H1 (cell line): ENCODE measurements around the gene SGCE. TPM values are rescaled to one million over a fixed set of nuclear protein-coding genes. Genes with fewer than 3 reads are reported as not detected.

Experiments used
- CTCF ChIA-PET: fragments of 300-600 bp; sonication (Branson Sonifier 250); formaldehyde crosslinking; loops from one replicate; lab custom pipeline; 2021; ENCODE audit not compliant: partially characterized antibody; lab: Charles Lee
- POLR2A ChIA-PET: fragments of 300-600 bp; sonication (Branson Sonifier 250); formaldehyde crosslinking; loops from one replicate; lab custom pipeline; 2021; ENCODE audit warnings: inconsistent platforms; ENCODE audit not compliant: partially characterized antibody; lab: Charles Lee
- DNase-seq, 2 experiments: peaks; one replicate each; pipeline versions ENCODE4 v3.0.0 to v3.0.0-alpha.2; 2010 to 2022; ENCODE audit warnings: low spot score in 2 of 2, low read depth in 1 of 2, mixed read lengths in 1 of 2
- FAIRE-seq: peaks from 2 replicates; lab custom pipeline; 2011; peaks lifted over from hg19 to GRCh38; lab: Jason Lieb, UNC
- H2AFZ ChIP-seq: 2 replicates; pipeline ENCODE4 v1.8.1; 2012; ENCODE audit warnings: low read length, inconsistent platforms
- H2AK5ac ChIP-seq: 2 replicates; pipeline ENCODE4 v1.6.1; 2013; ENCODE audit warnings: low read depth, low read length
- H2BK120ac ChIP-seq: replicated peaks from 2 replicates; pipeline ENCODE3; 2013; ENCODE audit warnings: low read depth, low read length, inconsistent platforms
- H2BK12ac ChIP-seq: 2 replicates; pipeline ENCODE4 v1.6.1; 2013; ENCODE audit warnings: low read depth, low read length
- H2BK15ac ChIP-seq: 2 replicates; pipeline ENCODE4 v1.6.1; 2013; ENCODE audit warnings: low read length
- H2BK20ac ChIP-seq: 2 replicates; pipeline ENCODE4 v1.6.1; 2013; ENCODE audit warnings: low read length
- H2BK5ac ChIP-seq: 2 replicates; pipeline ENCODE4 v1.6.1; 2013; ENCODE audit warnings: low read depth, low read length
- H3K14ac ChIP-seq: 2 replicates; pipeline ENCODE4 v1.6.1; 2013; ENCODE audit warnings: inconsistent platforms; ENCODE audit not compliant: insufficient read length
- H3K18ac ChIP-seq: 2 replicates; pipeline ENCODE4 v1.6.1; 2013; ENCODE audit warnings: low read length; ENCODE audit errors: extremely low read depth
- H3K23ac ChIP-seq: 2 replicates; pipeline ENCODE4 v1.6.1; 2013; ENCODE audit warnings: inconsistent platforms; ENCODE audit not compliant: insufficient read length
- H3K23me2 ChIP-seq: 2 replicates; pipeline ENCODE4 v1.6.1; 2013; ENCODE audit warnings: low read depth, low read length
- H3K27ac ChIP-seq: 2 replicates; pipeline ENCODE4 v1.6.1; 2011; ENCODE audit warnings: low read depth, low read length, inconsistent platforms
- H3K27me3 ChIP-seq, 4 experiments: replicated peaks in 1 of 4; 1 replicate in 1 of 4; 2 replicates in 3 of 4; pipeline versions ENCODE4 v1.6.1 to v1.8.1; 2011 to 2013; ENCODE audit warnings: low read length in 3 of 4, mild to moderate bottlenecking in 3 of 4, inconsistent platforms in 2 of 4, mixed read lengths in 2 of 4, moderate library complexity in 1 of 4; ENCODE audit not compliant: control insufficient read depth in 3 of 4, insufficient read depth in 3 of 4; ENCODE audit errors: extremely low read depth in 1 of 4
- H3K36me3 ChIP-seq, 4 experiments: 2 replicates each; pipeline versions ENCODE4 v1.6.1 to v1.8.1; 2011 to 2013; ENCODE audit warnings: mild to moderate bottlenecking in 4 of 4, low read length in 3 of 4, moderate library complexity in 2 of 4, control low read depth in 1 of 4, inconsistent platforms in 1 of 4; ENCODE audit not compliant: insufficient read depth in 4 of 4, control insufficient read depth in 2 of 4
- H3K4ac ChIP-seq: replicated peaks from 2 replicates; pipeline ENCODE3; 2013; ENCODE audit warnings: low read length, low read depth, mixed read lengths, inconsistent platforms; ENCODE audit not compliant: insufficient read length
- H3K4me1 ChIP-seq, 4 experiments: replicated peaks in 1 of 4; 1 replicate in 1 of 4; 2 replicates in 3 of 4; pipeline versions ENCODE4 v1.6.1 to v1.8.1; 2011 to 2013; ENCODE audit warnings: low read length in 3 of 4, inconsistent platforms in 2 of 4, mixed read lengths in 1 of 4; ENCODE audit not compliant: insufficient read depth in 4 of 4, control insufficient read depth in 3 of 4
- H3K4me2 ChIP-seq, 2 experiments: 2 replicates each; pipeline versions ENCODE4 v1.6.1 to v1.8.1; 2011 to 2013; ENCODE audit warnings: low read depth in 2 of 2, low read length in 2 of 2, control low read depth in 1 of 2, inconsistent platforms in 1 of 2, mild to moderate bottlenecking in 1 of 2; ENCODE audit not compliant: insufficient read depth in 1 of 2
- H3K4me3 ChIP-seq, 4 experiments: fragments of 200-600, 300-600 bp in 1 of 4; sonication (generic), shearing (Covaris generic), sonication (Bioruptor Twin) in 1 of 4; 2 replicates each; pipeline versions ENCODE4 v1.5.1 to v1.8.1; 2011 to 2016; ENCODE audit warnings: low read length in 4 of 4, low read depth in 3 of 4, control low read depth in 2 of 4, inconsistent platforms in 2 of 4, mild to moderate bottlenecking in 2 of 4, mixed read lengths in 1 of 4, moderate library complexity in 1 of 4; ENCODE audit not compliant: insufficient read depth in 2 of 4; ENCODE audit errors: extremely low read depth in 1 of 4
- H3K56ac ChIP-seq: replicated peaks from 2 replicates; pipeline ENCODE3; 2013; ENCODE audit warnings: low read depth, mild to moderate bottlenecking, mixed read lengths, low read length, inconsistent platforms; ENCODE audit not compliant: insufficient read length
- H3K79me1 ChIP-seq: 2 replicates; pipeline ENCODE4 v1.6.1; 2013; ENCODE audit warnings: low read depth, low read length, control low read depth
- H3K79me2 ChIP-seq, 2 experiments: 2 replicates each; pipeline versions ENCODE4 v1.6.1 to v1.8.1; 2012 to 2013; ENCODE audit warnings: low read length in 2 of 2, mild to moderate bottlenecking in 2 of 2, inconsistent platforms in 1 of 2; ENCODE audit not compliant: insufficient read depth in 2 of 2, control insufficient read depth in 1 of 2
- H3K9ac ChIP-seq, 4 experiments: replicated peaks in 1 of 4; 1 replicate in 1 of 4; 2 replicates in 3 of 4; pipeline versions ENCODE4 v1.6.1 to v1.8.1; 2011 to 2013; ENCODE audit warnings: low read depth in 3 of 4, low read length in 3 of 4, control low read depth in 2 of 4, mild to moderate bottlenecking in 2 of 4, moderate library complexity in 2 of 4, inconsistent platforms in 1 of 4; ENCODE audit errors: extremely low read depth in 1 of 4
- H3K9me3 ChIP-seq, 2 experiments: 2 replicates each; pipeline versions ENCODE4 v1.6.1 to v1.8.1; 2012 to 2013; ENCODE audit warnings: mild to moderate bottlenecking in 2 of 2, moderate library complexity in 2 of 2, control low read depth in 1 of 2, inconsistent platforms in 1 of 2, low read depth in 1 of 2, low read length in 1 of 2, mixed read lengths in 1 of 2; ENCODE audit not compliant: insufficient read depth in 2 of 2
- H4K20me1 ChIP-seq, 2 experiments: replicated peaks in 1 of 2; 2 replicates each; pipeline versions ENCODE3 to v1.8.1; 2011 to 2013; ENCODE audit warnings: inconsistent platforms in 2 of 2, low read length in 2 of 2, mild to moderate bottlenecking in 1 of 2; ENCODE audit not compliant: insufficient read depth in 2 of 2, control insufficient read depth in 1 of 2
- H4K5ac ChIP-seq: 2 replicates; pipeline ENCODE4 v1.6.1; 2013; ENCODE audit warnings: low read length, low read depth, mixed read lengths, inconsistent platforms; ENCODE audit not compliant: insufficient read length
- H4K8ac ChIP-seq: 2 replicates; pipeline ENCODE4 v1.8.0; 2013; ENCODE audit warnings: mild to moderate bottlenecking, moderate library complexity, low read length, inconsistent platforms; ENCODE audit not compliant: insufficient read depth; ENCODE audit errors: extremely low read depth
- H4K91ac ChIP-seq: replicated peaks from 2 replicates; pipeline ENCODE3; 2013; ENCODE audit warnings: low read length, mixed read lengths, inconsistent platforms; ENCODE audit not compliant: insufficient read length
- CHD2 ChIP-seq: IDR thresholded peaks from 2 replicates; pipeline ENCODE4 v1.6.1; 2012; ENCODE audit warnings: low read length, improper control_type of control experiment
- CREB1 ChIP-seq: IDR thresholded peaks from 2 replicates; pipeline ENCODE4 v1.6.1; 2012; ENCODE audit warnings: inconsistent platforms
- FOSL1 ChIP-seq: IDR thresholded peaks from 2 replicates; pipeline ENCODE4 v1.6.1; 2011; ENCODE audit warnings: mild to moderate bottlenecking, low read depth, low read length, moderate library complexity; ENCODE audit not compliant: insufficient read depth
- HDAC6 ChIP-seq: IDR thresholded peaks from one replicate; pipeline ENCODE4 v1.7.1; 2012; ENCODE audit warnings: low read depth, mild to moderate bottlenecking, inconsistent platforms, low read length, moderate library complexity
- JUN ChIP-seq: IDR thresholded peaks from 2 replicates; pipeline ENCODE4 v1.6.1; 2011; ENCODE audit warnings: low read depth, mild to moderate bottlenecking, improper control_type of control experiment, low read length
- JUND ChIP-seq: IDR thresholded peaks from 2 replicates; pipeline ENCODE4 v1.6.1; 2011; ENCODE audit warnings: mild to moderate bottlenecking, improper control_type of control experiment, low read length
- KDM1A ChIP-seq: fragments of 200-600, 300-600 bp; sonication (generic); IDR thresholded peaks from 2 replicates; pipeline ENCODE4 v1.7.1; 2016; ENCODE audit warnings: mild to moderate bottlenecking, low read length, borderline replicate concordance
- KDM4A ChIP-seq: IDR thresholded peaks from one replicate; pipeline ENCODE4 v1.7.1; 2012; ENCODE audit warnings: low read depth, mild to moderate bottlenecking, moderate library complexity, low read length, inconsistent platforms; ENCODE audit not compliant: severe bottlenecking
- POLR2A ChIP-seq, 2 experiments: IDR thresholded peaks; 1 replicate in 1 of 2; 2 replicates in 1 of 2; pipeline ENCODE4 v1.6.1; 2011; ENCODE audit warnings: low read depth in 2 of 2, low read length in 2 of 2, mild to moderate bottlenecking in 2 of 2; ENCODE audit errors: control extremely low read depth in 1 of 2
- POLR2AphosphoS5 ChIP-seq: IDR thresholded peaks from 2 replicates; pipeline ENCODE4 v1.6.1; 2011; ENCODE audit warnings: low read depth, low read length
- RAD21 ChIP-seq, 2 experiments: IDR thresholded peaks in 1 of 2; conservative IDR thresholded peaks in 1 of 2; 2 replicates each; pipeline ENCODE4 v1.6.1; 2011; ENCODE audit warnings: low read depth in 2 of 2, low read length in 2 of 2, improper control_type of control experiment in 1 of 2, inconsistent platforms in 1 of 2, mild to moderate bottlenecking in 1 of 2, moderate library complexity in 1 of 2
- RNF2 ChIP-seq: fragments of 200-900, 300-1000 bp; sonication (generic); IDR thresholded peaks from 2 replicates; pipeline ENCODE4 v1.7.1; 2016; ENCODE audit warnings: borderline replicate concordance, low read depth, mild to moderate bottlenecking, antibody characterized with exemption, low read length; ENCODE audit not compliant: poor library complexity, severe bottlenecking; ENCODE audit errors: missing control alignments
- SAP30 ChIP-seq: fragments of 300-600 bp; sonication (generic); IDR thresholded peaks from 2 replicates; pipeline ENCODE4 v1.7.1; 2012; ENCODE audit warnings: low read length, moderate library complexity, mild to moderate bottlenecking, inconsistent platforms; ENCODE audit not compliant: insufficient read depth, insufficient replicate concordance
- SIRT6 ChIP-seq: IDR thresholded peaks from one replicate; pipeline ENCODE4 v1.7.1; 2012; ENCODE audit warnings: low read length, inconsistent platforms
- SP4 ChIP-seq: IDR thresholded peaks from 2 replicates; pipeline ENCODE4 v1.6.1; 2012; ENCODE audit warnings: low read length, inconsistent platforms
- TAF7 ChIP-seq: optimal IDR thresholded peaks from 2 replicates; pipeline ENCODE3; 2011; ENCODE audit warnings: low read depth, mild to moderate bottlenecking, inconsistent platforms, low read length, moderate library complexity, borderline replicate concordance
- polyA plus RNA-seq, 7 experiments: library from polyadenylated mRNA; depleted of rRNA in 3 of 7; stranded (reverse) in 5 of 7; unstranded in 2 of 7; fragments of >200 nt in 5 of 7; fragments of 200-250 nt in 2 of 7; gene quantifications; 1 replicate in 5 of 7; 2 replicates in 1 of 7; 4 replicates in 1 of 7; pipeline versions ENCODE4 v1.2.1 to v1.2.3, GENCODE V29; 2011 to 2013; ENCODE audit warnings: missing spikeins in 2 of 7, mixed read lengths in 2 of 7
- total RNA-seq: library from RNA; stranded (reverse); fragmentation: NEBNext Ultra II Directional; extraction: Animal tissue kit (Norgen Biotek cat#: 25700); gene quantifications from 2 replicates; pipeline ENCODE4 v1.2.1, GENCODE V29; 2021

The SGCE gene
- total and polyA plus RNA-seq, 2 of the 8 experiments (the other 6 are each of a cell fraction or from before 2014, with no cell fraction given) = 12.8 to 25.0 TPM

- Histone ChIP-seq H2BK120ac (no peak overlapping the region), H3K9me3 (no peaks in the 10 kb centered on the region), H3K23me2 (no peaks in the 10 kb centered on the region), H4K5ac (no peak overlapping the region), H2BK12ac (no peak overlapping the region), H3K4me2 (no peak overlapping the region), H3K27me3 (no peaks in the 10 kb centered on the region), H2AK5ac (no peak overlapping the region), H3K18ac (no peak overlapping the region), H4K8ac (no peak overlapping the region), H3K4me3 (no peak overlapping the region), H3K4me1 (no peaks in the 10 kb centered on the region), H2BK15ac (no peak overlapping the region), H2BK5ac (no peak overlapping the region), H3K4ac (no peak overlapping the region), H2AFZ (no peak overlapping the region), H3K79me2 (no peaks in the 10 kb centered on the region), H3K56ac (no peak overlapping the region), H4K91ac (no peak overlapping the region), H3K9ac (no peak overlapping the region), H3K14ac (no peak overlapping the region), H3K23ac (no peak overlapping the region), H3K27ac (no peak overlapping the region), H3K36me3 (0 out of 8 replicates have a peak, but pooled peaks cover 0 to 2% (median 0%) of the 10 kb centered on the region in 4 experiments), H2BK20ac (no peak overlapping the region), H4K20me1 (no peaks in the 10 kb centered on the region), H3K79me1 (no peaks in the 10 kb centered on the region)
- ChIA-PET CTCF (no interaction called here), POLR2A (no interaction called here)
- no peak for TF ChIP-seq SAP30
- no peak for TF ChIP-seq CHD2
- no peak for TF ChIP-seq SP4
- no peak for TF ChIP-seq RNF2
- no peak for TF ChIP-seq JUN
- no peak for TF ChIP-seq JUND
- TF ChIP-seq POLR2A (IDR thresholded peaks at IDR 0.05; ENCODE audit: control extremely low read depth in 1 of 2, low read depth in 2 of 2, low read length in 2 of 2) = no peak
- no peak for TF ChIP-seq HDAC6
- TF ChIP-seq CREB1 = no peak
- TF ChIP-seq KDM1A = no peak
- no peak for TF ChIP-seq KDM4A
- TF ChIP-seq FOSL1 = no peak
- no peak for TF ChIP-seq RAD21 (IDR thresholded peaks at IDR 0.05 in 1 of 2, conservative IDR thresholded peaks at IDR 0.05 in 1 of 2; ENCODE audit: low read depth in 2 of 2, low read length in 2 of 2)
- TF ChIP-seq TAF7 = no peak
- TF ChIP-seq SIRT6 = no peak
- no peak for TF ChIP-seq POLR2AphosphoS5
- FAIRE-seq (no peak), DNase-seq (no peak)
Measured at GRCh38 chr7:94612661-94613060, 43.3 kb downstream of the SGCE start.
